HG03439 (cell line): ENCODE data around the gene DCP2.

Experiments used
- ATAC-seq: cut with Tn5 transposase; IDR thresholded peaks from one replicate; pipeline ENCODE4 v1.9.1; 2021; ENCODE audit warnings: mild to moderate bottlenecking, moderate library complexity; ENCODE audit not compliant: unreplicated experiment

DCP2 gene

GRCh38 chr5:113042491-113043243 is 66.1 kb downstream of the DCP2 start:
- ATAC-seq, result no peak

- ATAC-seq, result no peak
These were observed 66.9 kb downstream of the DCP2 start for GRCh38 chr5:113043491-113043931.

GRCh38 chr5:113044776-113045465 is 68.3 kb downstream of the DCP2 start:
- no peak for ATAC-seq

GRCh38 chr5:113047234-113047633 is 70.6 kb downstream of the DCP2 start:
- ATAC-seq, result no peak

GRCh38 chr5:113047733-113048652 is 71.4 kb downstream of the DCP2 start:
- ATAC-seq, result peak; percentile 78

GRCh38 chr5:113048931-113049330 is 72.3 kb downstream of the DCP2 start:
- no peak for ATAC-seq

- no peak for ATAC-seq
These were observed 74.3 kb downstream of the DCP2 start for GRCh38 chr5:113050721-113051382.

- no peak for ATAC-seq
These were observed 75.6 kb downstream of the DCP2 start for GRCh38 chr5:113052041-113052795.

- no peak for ATAC-seq
These were observed 77.0 kb downstream of the DCP2 start for GRCh38 chr5:113053511-113053995.

GRCh38 chr5:113054899-113055298 is 78.3 kb downstream of the DCP2 start:
- no peak for ATAC-seq

GRCh38 chr5:113056988-113057387 is 80.4 kb downstream of the DCP2 start:
- no peak for ATAC-seq

GRCh38 chr5:113057557-113057984 is 81.0 kb downstream of the DCP2 start:
- ATAC-seq, result no peak

GRCh38 chr5:113058269-113058668 is 81.7 kb downstream of the DCP2 start:
- no peak for ATAC-seq

- no peak for ATAC-seq
These were observed 82.2 kb downstream of the DCP2 start for GRCh38 chr5:113058706-113059226.

GRCh38 chr5:113059232-113060040 is 82.8 kb downstream of the DCP2 start:
- no peak for ATAC-seq

GRCh38 chr5:113060408-113061025 is 83.9 kb downstream of the DCP2 start:
- ATAC-seq, result no peak

GRCh38 chr5:113061846-113062780 is 85.5 kb downstream of the DCP2 start:
- ATAC-seq, result no peak
